Measurements from ENCODE around the gene ZNF586.

GRCh38 chr19:57803265-57803593 lies 33.8 kb downstream of the ZNF586 start:
- TF ChIP-seq CTCF (IDR thresholded peaks at IDR 0.05) (no peak), POLR2A (IDR thresholded peaks at IDR 0.05) (no peak)
